Vagina (tissue), 2 donors: Measurements from ENCODE around the gene HSFX4. TPM values are rescaled to one million over a fixed set of nuclear protein-coding genes. Genes with fewer than 3 reads are reported as not detected.
"Not testable (repeated sequence)": the region's sequence is repeated elsewhere in the genome, so short reads cannot be mapped to it uniquely, and the experiment has no call there.

Source experiments
- DNase-seq, 2 donors: peaks; one replicate each; pipeline ENCODE4 v3.0.0-alpha.2; 2017; ENCODE audit errors: extremely low spot score in 2 of 2
- H3K27ac ChIP-seq: fragments of 200-600 bp; sonication (generic); one replicate; pipeline ENCODE4 v1.5.1; 2019
- H3K27me3 ChIP-seq: fragments of 200-600 bp; sonication (generic); one replicate; pipeline ENCODE4 v1.5.1; 2019
- H3K36me3 ChIP-seq, 2 donors: fragments of 200-600 bp; sonication (generic); one replicate each; pipeline ENCODE4 v1.5.1; 2017 to 2019
- H3K4me1 ChIP-seq: fragments of 200-600 bp; sonication (generic); one replicate; pipeline ENCODE4 v1.5.1; 2019
- H3K4me3 ChIP-seq, 2 donors: fragments of 200-600 bp; sonication (generic); 1 replicate in 1 of 2; 2 replicates in 1 of 2; pipeline ENCODE4 v1.5.1; 2016 to 2019
- H3K9me3 ChIP-seq: fragments of 200-600 bp; sonication (generic); one replicate; pipeline ENCODE4 v1.5.1; 2019
- POLR2A ChIP-seq, 2 donors: fragments of 450-650 bp; IDR thresholded peaks; one replicate each; pipeline ENCODE4 v1.6.1; 2017; ENCODE audit warnings: antibody characterized with exemption in 2 of 2, mild to moderate bottlenecking in 2 of 2, moderate library complexity in 2 of 2
- POLR2AphosphoS5 ChIP-seq, 2 donors: sonication (generic); formaldehyde crosslinking; IDR thresholded peaks; one replicate each; pipeline ENCODE4 v1.9.0; 2017; ENCODE audit warnings: antibody characterized with exemption in 2 of 2, mild to moderate bottlenecking in 2 of 2, low read depth in 1 of 2; ENCODE audit not compliant: insufficient read depth in 1 of 2
- intact Hi-C: fragments of 100-400 bp; cut with DNase I; formaldehyde crosslinking; loops from one replicate; pipeline ENCODE4 v1.15.1; 2023
- total RNA-seq: library from RNA; depleted of rRNA; stranded (reverse); fragments of >200 nt; gene quantifications from one replicate; pipeline ENCODE4 v1.2.3, GENCODE V29; 2016
- TF ChIP-seq, protein P1 (sequence below), 3 experiments: fragments of 450-650 bp in 2 of 3; fragments of 200-600 bp in 1 of 3; sonication (generic) in 1 of 3; IDR thresholded peaks; one replicate each; pipeline ENCODE4 v1.5.1; 2017 to 2019; ENCODE audit warnings: antibody characterized with exemption in 3 of 3, mild to moderate bottlenecking in 2 of 3, moderate library complexity in 2 of 3

The HSFX4 gene, protein sequence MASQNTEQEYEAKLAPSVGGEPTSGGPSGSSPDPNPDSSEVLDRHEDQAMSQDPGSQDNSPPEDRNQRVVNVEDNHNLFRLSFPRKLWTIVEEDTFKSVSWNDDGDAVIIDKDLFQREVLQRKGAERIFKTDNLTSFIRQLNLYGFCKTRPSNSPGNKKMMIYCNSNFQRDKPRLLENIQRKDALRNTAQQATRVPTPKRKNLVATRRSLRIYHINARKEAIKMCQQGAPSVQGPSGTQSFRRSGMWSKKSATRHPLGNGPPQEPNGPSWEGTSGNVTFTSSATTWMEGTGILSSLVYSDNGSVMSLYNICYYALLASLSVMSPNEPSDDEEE
- total RNA-seq, result not detected

DNA sequence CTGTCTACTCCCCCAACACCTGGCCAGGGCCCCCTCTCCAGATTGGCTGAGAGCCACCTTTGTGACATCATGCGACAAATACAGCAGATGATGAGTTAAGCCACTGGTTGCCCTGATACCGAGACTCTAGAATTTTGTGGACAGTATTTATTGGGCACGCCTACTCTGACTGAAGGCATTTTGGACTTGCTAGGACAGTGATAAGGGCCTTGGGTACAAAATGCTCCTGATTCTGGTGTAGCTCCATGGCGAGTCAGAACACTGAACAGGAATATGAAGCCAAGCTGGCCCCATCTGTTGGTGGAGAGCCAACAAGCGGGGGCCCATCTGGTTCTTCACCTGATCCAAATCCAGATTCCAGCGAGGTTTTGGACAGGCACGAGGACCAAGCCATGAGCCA is at the start of gene HSFX4:
Gene HSFX4, plus strand, starts transcription at position 174 of the 400 bp plus-strand sequence. Its CDS starts 72 bp downstream, at position 246.
- H3K27me3 ChIP-seq, H3K27ac ChIP-seq, H3K36me3 ChIP-seq, H3K4me1 ChIP-seq, intact Hi-C loops, H3K4me3 ChIP-seq, DNase-seq, H3K9me3 ChIP-seq: not testable (repeated sequence)

DNA sequence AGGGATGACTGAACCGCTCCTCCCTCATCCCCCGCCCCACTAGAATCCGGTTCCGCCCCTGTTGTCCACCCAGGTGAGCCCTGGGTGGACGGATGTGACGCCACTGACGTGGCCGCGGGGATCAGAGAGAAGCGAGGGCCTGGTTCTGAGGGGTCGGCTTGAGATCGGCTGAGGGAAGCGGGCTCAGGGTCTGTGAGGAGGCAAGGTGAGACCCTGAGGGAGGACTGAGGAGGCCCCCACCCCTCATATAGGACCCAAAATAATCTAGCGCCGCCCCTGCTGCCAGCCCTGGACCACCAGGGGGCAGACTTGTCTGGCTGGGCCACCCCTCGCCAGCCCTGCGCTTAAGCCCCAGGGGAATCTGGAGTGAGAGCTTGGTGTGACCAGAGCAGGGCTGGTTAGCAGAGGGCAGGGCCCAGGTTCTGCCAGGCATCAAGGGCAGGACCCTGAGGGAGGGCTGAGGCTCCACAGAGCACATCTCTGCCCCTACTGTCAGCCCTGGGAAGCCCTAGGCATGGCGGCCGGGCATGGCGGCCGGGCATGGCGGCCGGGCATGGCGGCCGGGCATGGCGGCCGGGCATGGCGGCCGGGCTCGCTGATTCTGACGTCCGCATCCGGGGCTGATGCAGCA is 48.2 kb upstream of the HSFX4 start, which contains the start of gene MAGEA8:
Gene MAGEA8, plus strand, starts transcription at position 103 of the 631 bp plus-strand sequence. CDS start 3,090 bp downstream, outside the sequence.
- intact Hi-C loops, result no loop called here
- no peaks in the 10 kb centered on the region for H3K27me3 ChIP-seq
- H3K4me3 ChIP-seq, result no peak within 1 kb of the TSS
- no peak for TF ChIP-seq POLR2AphosphoS5 (IDR thresholded peaks at IDR 0.05; ENCODE audit: insufficient read depth in 1 of 2, low read depth in 1 of 2)
- TF ChIP-seq POLR2A (IDR thresholded peaks at IDR 0.05), result no peak
- TF ChIP-seq, protein P1, sequence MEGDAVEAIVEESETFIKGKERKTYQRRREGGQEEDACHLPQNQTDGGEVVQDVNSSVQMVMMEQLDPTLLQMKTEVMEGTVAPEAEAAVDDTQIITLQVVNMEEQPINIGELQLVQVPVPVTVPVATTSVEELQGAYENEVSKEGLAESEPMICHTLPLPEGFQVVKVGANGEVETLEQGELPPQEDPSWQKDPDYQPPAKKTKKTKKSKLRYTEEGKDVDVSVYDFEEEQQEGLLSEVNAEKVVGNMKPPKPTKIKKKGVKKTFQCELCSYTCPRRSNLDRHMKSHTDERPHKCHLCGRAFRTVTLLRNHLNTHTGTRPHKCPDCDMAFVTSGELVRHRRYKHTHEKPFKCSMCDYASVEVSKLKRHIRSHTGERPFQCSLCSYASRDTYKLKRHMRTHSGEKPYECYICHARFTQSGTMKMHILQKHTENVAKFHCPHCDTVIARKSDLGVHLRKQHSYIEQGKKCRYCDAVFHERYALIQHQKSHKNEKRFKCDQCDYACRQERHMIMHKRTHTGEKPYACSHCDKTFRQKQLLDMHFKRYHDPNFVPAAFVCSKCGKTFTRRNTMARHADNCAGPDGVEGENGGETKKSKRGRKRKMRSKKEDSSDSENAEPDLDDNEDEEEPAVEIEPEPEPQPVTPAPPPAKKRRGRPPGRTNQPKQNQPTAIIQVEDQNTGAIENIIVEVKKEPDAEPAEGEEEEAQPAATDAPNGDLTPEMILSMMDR (IDR thresholded peaks at IDR 0.05), result no peak
- no peaks in the 10 kb centered on the region for H3K9me3 ChIP-seq
- no peaks in the 10 kb centered on the region for H3K36me3 ChIP-seq
- H3K4me1 ChIP-seq, result no peaks in the 10 kb centered on the region
- no peak within 1 kb of the TSS for H3K27ac ChIP-seq
- no peak for DNase-seq

DNA sequence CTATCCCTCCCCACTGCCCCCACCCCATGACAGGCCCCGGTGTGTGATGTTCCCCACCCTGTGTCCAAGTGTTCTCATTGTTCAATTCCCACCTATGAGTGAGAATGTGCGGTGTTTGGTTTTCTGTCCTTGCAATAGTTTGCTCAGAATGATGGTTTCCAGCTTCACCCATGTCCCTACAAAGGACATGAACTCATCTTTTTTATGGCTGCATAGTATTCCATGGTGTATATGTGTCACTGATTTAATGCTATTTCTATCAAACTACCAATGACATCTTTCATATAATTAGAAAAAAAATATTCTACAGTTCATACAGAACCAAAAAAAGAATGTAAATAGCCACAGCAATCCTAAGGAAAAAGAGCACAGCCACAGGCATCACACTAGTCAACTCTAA is 38.5 kb upstream of the HSFX4 start:
- intact Hi-C loops, H3K27me3 ChIP-seq, H3K4me3 ChIP-seq, H3K4me1 ChIP-seq, DNase-seq, H3K27ac ChIP-seq, H3K36me3 ChIP-seq, H3K9me3 ChIP-seq: not testable (repeated sequence)

DNA sequence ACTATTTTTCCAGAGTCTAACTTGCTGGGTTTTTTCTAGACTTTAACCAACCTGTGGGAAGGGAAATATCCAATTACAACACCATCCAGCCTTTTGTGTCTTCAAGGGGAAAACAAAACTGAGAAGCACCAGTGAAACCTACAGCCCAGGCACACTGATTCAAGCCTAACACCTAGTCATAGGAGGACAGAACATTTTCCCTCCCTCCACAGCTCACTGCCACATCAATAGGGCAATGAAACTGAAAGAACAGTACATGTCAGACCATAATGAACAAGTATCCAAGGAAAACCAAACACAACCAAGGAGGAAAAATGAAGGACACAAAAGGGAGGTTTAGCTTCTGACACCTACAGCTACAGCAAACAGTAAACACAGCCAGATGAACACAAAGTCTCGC is 30.8 kb upstream of the HSFX4 start:
- intact Hi-C loops, result no loop called here
- Histone ChIP-seq H3K4me3 (no peak overlapping the region), H3K4me1 (no peaks in the 10 kb centered on the region), H3K27ac (no peak overlapping the region), H3K9me3 (no peaks in the 10 kb centered on the region), H3K36me3 (no peaks in the 10 kb centered on the region), H3K27me3 (no peaks in the 10 kb centered on the region)
- DNase-seq, result no peak
- TF ChIP-seq, protein P1 (IDR thresholded peaks at IDR 0.05), result no peak
- TF ChIP-seq POLR2AphosphoS5 (IDR thresholded peaks at IDR 0.05; ENCODE audit: insufficient read depth in 1 of 2, low read depth in 1 of 2), result no peak
- TF ChIP-seq POLR2A (IDR thresholded peaks at IDR 0.05), result no peak

DNA sequence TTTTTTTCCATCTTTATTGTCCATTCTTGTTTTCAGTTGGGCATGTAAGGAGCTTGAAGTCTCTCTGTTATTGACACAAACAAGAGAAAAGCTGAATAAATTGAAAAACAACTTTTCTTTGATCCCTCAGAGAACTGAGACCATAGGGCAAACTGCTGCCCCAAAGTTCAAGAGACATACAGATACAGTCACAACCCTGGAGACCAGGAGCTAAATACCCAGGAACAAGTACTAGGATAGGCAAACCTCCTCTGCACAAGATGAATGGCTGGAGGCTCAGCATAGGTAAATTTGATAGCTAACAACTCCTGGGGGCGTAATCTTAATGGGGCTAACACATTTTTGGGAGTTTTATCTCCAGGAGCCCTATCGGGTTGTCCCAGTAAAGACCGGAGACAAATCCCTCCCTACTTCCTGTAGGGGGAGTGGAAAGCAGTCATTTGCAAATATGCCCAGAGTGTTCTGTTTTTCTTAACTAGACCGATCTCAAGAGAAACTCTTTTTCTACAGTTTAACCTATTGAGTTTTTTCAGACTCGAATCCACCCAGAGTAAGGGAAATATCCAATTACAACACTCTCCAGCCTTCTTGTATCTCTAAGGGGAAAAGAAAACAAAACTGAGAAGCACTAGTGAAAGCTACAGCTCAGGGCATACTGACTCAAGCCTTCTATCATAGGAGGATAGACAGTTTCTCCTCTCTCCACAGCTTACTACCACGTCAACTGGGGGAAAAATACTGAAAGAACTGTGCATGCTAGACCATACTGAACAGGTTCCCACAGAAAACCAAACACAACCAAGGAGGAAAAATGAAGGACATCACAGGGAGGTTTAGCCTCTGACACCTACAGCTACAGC is 25.3 kb upstream of the HSFX4 start:
- no peak overlapping the region for H3K27ac ChIP-seq
- no peaks in the 10 kb centered on the region for H3K27me3 ChIP-seq
- DNase-seq, result no peak
- intact Hi-C loops, result no loop called here
- H3K4me1 ChIP-seq, result no peaks in the 10 kb centered on the region
- no peak overlapping the region for H3K4me3 ChIP-seq
- TF ChIP-seq, protein P1 (IDR thresholded peaks at IDR 0.05), result no peak
- TF ChIP-seq POLR2AphosphoS5 (IDR thresholded peaks at IDR 0.05; ENCODE audit: insufficient read depth in 1 of 2, low read depth in 1 of 2) (no peak), POLR2A (IDR thresholded peaks at IDR 0.05) (no peak)
- H3K9me3 ChIP-seq, result no peaks in the 10 kb centered on the region
- no peaks in the 10 kb centered on the region for H3K36me3 ChIP-seq
